Mesenchymal stem cell (in vitro differentiated cells and primary cell): ENCODE data around the gene MFN1.

Experiments
- DNase-seq: peaks from one replicate; pipeline ENCODE4 v3.0.0-alpha.2; 2013
- H2AFZ ChIP-seq: one replicate; pipeline ENCODE4 v1.6.1; 2013; ENCODE audit warnings: low read depth, mild to moderate bottlenecking, control low read depth, inconsistent platforms, low read length, moderate library complexity
- H2AK5ac ChIP-seq: 2 replicates; pipeline ENCODE4 v1.6.1; 2013; ENCODE audit warnings: low read length, moderate library complexity, mild to moderate bottlenecking, inconsistent platforms; ENCODE audit not compliant: severe bottlenecking
- H2BK120ac ChIP-seq: one replicate; pipeline ENCODE4 v1.6.1; 2013; ENCODE audit warnings: low read depth, mild to moderate bottlenecking, inconsistent platforms, low read length, moderate library complexity
- H2BK12ac ChIP-seq, 2 experiments: one replicate each; pipeline ENCODE4 v1.6.1; 2013; ENCODE audit warnings: inconsistent platforms in 2 of 2, low read length in 2 of 2, mild to moderate bottlenecking in 2 of 2, moderate library complexity in 2 of 2, control low read depth in 1 of 2
- H2BK15ac ChIP-seq: one replicate; pipeline ENCODE4 v1.6.1; 2013; ENCODE audit warnings: mild to moderate bottlenecking, low read depth, inconsistent platforms; ENCODE audit not compliant: poor library complexity, severe bottlenecking
- H2BK5ac ChIP-seq: 2 replicates; pipeline ENCODE4 v1.6.1; 2013; ENCODE audit warnings: low read depth, mild to moderate bottlenecking, low read length, control low read depth, inconsistent platforms; ENCODE audit not compliant: poor library complexity, severe bottlenecking
- H3K14ac ChIP-seq, 2 experiments: one replicate each; pipeline ENCODE4 v1.6.1; 2013; ENCODE audit warnings: inconsistent platforms in 2 of 2, low read length in 2 of 2, control low read depth in 1 of 2, mild to moderate bottlenecking in 1 of 2, moderate library complexity in 1 of 2
- H3K18ac ChIP-seq, 2 experiments: one replicate each; pipeline ENCODE4 v1.6.1; 2013; ENCODE audit warnings: inconsistent platforms in 2 of 2, low read length in 2 of 2, control low read depth in 1 of 2, low read depth in 1 of 2, mild to moderate bottlenecking in 1 of 2
- H3K23ac ChIP-seq, 2 experiments: one replicate each; pipeline ENCODE4 v1.6.1; 2013; ENCODE audit warnings: inconsistent platforms in 2 of 2, low read length in 2 of 2, mild to moderate bottlenecking in 2 of 2, moderate library complexity in 2 of 2, control low read depth in 1 of 2
- H3K27ac ChIP-seq: 2 replicates; pipeline ENCODE4 v1.5.1; 2013; ENCODE audit warnings: mild to moderate bottlenecking, moderate library complexity, low read length, control low read depth, inconsistent platforms; ENCODE audit not compliant: poor library complexity, severe bottlenecking
- H3K27me3 ChIP-seq, 2 experiments: 2 replicates each; pipeline versions ENCODE4 v1.6.1 to v1.7.0; 2013; ENCODE audit warnings: low read length in 2 of 2, mild to moderate bottlenecking in 2 of 2, moderate library complexity in 2 of 2, control low read depth in 1 of 2, inconsistent platforms in 1 of 2; ENCODE audit not compliant: control insufficient read depth in 1 of 2, insufficient read depth in 1 of 2
- H3K36me3 ChIP-seq, 2 experiments: 2 replicates each; pipeline versions ENCODE4 v1.6.1 to v1.7.0; 2013; ENCODE audit warnings: low read length in 2 of 2, control low read depth in 1 of 2, inconsistent platforms in 1 of 2, low read depth in 1 of 2, mild to moderate bottlenecking in 1 of 2; ENCODE audit not compliant: insufficient read depth in 2 of 2, control insufficient read depth in 1 of 2
- H3K4ac ChIP-seq, 2 experiments: one replicate each; pipeline ENCODE4 v1.6.1; 2013; ENCODE audit warnings: inconsistent platforms in 2 of 2, low read length in 2 of 2, mild to moderate bottlenecking in 2 of 2, moderate library complexity in 2 of 2, control low read depth in 1 of 2, low read depth in 1 of 2
- H3K4me1 ChIP-seq: 2 replicates; pipeline ENCODE4 v1.6.1; 2013; ENCODE audit warnings: low read depth, low read length, control low read depth; ENCODE audit not compliant: control insufficient read depth, insufficient read depth
- H3K4me2 ChIP-seq: 2 replicates; pipeline ENCODE4 v1.6.1; 2013; ENCODE audit warnings: low read length, mild to moderate bottlenecking, inconsistent platforms; ENCODE audit not compliant: poor library complexity, severe bottlenecking
- H3K4me3 ChIP-seq, 2 experiments: 2 replicates each; pipeline versions ENCODE4 v1.5.1 to v1.7.0; 2013; ENCODE audit warnings: low read length in 2 of 2, mild to moderate bottlenecking in 2 of 2, control low read depth in 1 of 2, low read depth in 1 of 2; ENCODE audit not compliant: insufficient read depth in 1 of 2
- H3K79me1 ChIP-seq: replicated peaks from 2 replicates; pipeline ENCODE4 v1.6.1; 2013; ENCODE audit warnings: mild to moderate bottlenecking, control low read depth, low read length, inconsistent platforms; ENCODE audit not compliant: poor library complexity, severe bottlenecking
- H3K9ac ChIP-seq: 2 replicates; pipeline ENCODE4 v1.7.0; 2013; ENCODE audit warnings: mild to moderate bottlenecking, low read length, moderate library complexity
- H3K9me3 ChIP-seq: 2 replicates; pipeline ENCODE4 v1.7.0; 2013; ENCODE audit warnings: mild to moderate bottlenecking, low read length; ENCODE audit not compliant: control insufficient read depth
- H4K8ac ChIP-seq: one replicate; pipeline ENCODE4 v1.6.1; 2013; ENCODE audit warnings: inconsistent platforms, mild to moderate bottlenecking, low read length, moderate library complexity
- H4K91ac ChIP-seq: one replicate; pipeline ENCODE4 v1.6.1; 2013; ENCODE audit warnings: mild to moderate bottlenecking, low read length, inconsistent platforms
- WGBS: methylation state at CpG from one replicate; pipeline ENCODE4 v1.1.7; 2013; ENCODE audit warnings: mixed read lengths; 5-methylcytosine and 5-hydroxymethylcytosine counted together

Gene MFN1

GRCh38 chr3:179324270-179324754, 23.2 kb upstream of the MFN1 start:
- peaks cover 4% of the 10 kb centered on the region for H3K79me1 ChIP-seq
- no peak overlapping the region for H3K14ac ChIP-seq
- H3K23ac ChIP-seq, result no peak overlapping the region
- H4K8ac ChIP-seq, result no peak overlapping the region
- no peak overlapping the region for H4K91ac ChIP-seq
- H3K27ac ChIP-seq, result peak overlapping the region; percentile 38
- peak overlapping the region; percentile 93 for H3K9ac ChIP-seq
- peaks cover 6% of the 10 kb centered on the region for H3K4me1 ChIP-seq
- H2AFZ ChIP-seq, result no peak overlapping the region
- no peak overlapping the region for H2BK120ac ChIP-seq
- H2BK12ac ChIP-seq, result no peak overlapping the region
- WGBS, result 9% methylated on average over 8 of the region's 8 CpGs
- peaks cover 9 to 18% of the 10 kb centered on the region in 2 experiments for H3K36me3 ChIP-seq
- no peak overlapping the region for H2BK15ac ChIP-seq
- H2AK5ac ChIP-seq, result no peak overlapping the region
- no peak overlapping the region for H3K18ac ChIP-seq
- DNase-seq, result peak; percentile 64
- peak overlapping the region in 1 of 2 experiments; percentile 86 for H3K4me3 ChIP-seq
- H3K27me3 ChIP-seq, result no peaks in the 10 kb centered on the region
- H2BK5ac ChIP-seq, result no peak overlapping the region
- peak overlapping the region; percentile 72 for H3K4me2 ChIP-seq
- no peaks in the 10 kb centered on the region for H3K9me3 ChIP-seq
- H3K4ac ChIP-seq, result no peak overlapping the region

- H3K4me2 ChIP-seq, result no peak overlapping the region
- H3K14ac ChIP-seq, result no peak overlapping the region
- H3K9me3 ChIP-seq, result no peaks in the 10 kb centered on the region
- no peak overlapping the region for H3K23ac ChIP-seq
- H3K18ac ChIP-seq, result no peak overlapping the region
- H3K36me3 ChIP-seq, result peaks cover 30 to 76% of the 10 kb centered on the region in 2 experiments
- H2AK5ac ChIP-seq, result no peak overlapping the region
- H3K4me1 ChIP-seq, result peaks cover 3% of the 10 kb centered on the region
- no peak overlapping the region for H3K27ac ChIP-seq
- H2BK15ac ChIP-seq, result no peak overlapping the region
- H3K79me1 ChIP-seq, result peaks cover 14% of the 10 kb centered on the region
- peak; percentile 24 for DNase-seq
- H2AFZ ChIP-seq, result no peak overlapping the region
- no peak overlapping the region for H2BK120ac ChIP-seq
- H3K27me3 ChIP-seq, result no peaks in the 10 kb centered on the region
- no peak overlapping the region for H3K4me3 ChIP-seq
- no peak overlapping the region for H4K91ac ChIP-seq
- H2BK5ac ChIP-seq, result no peak overlapping the region
- no peak overlapping the region for H2BK12ac ChIP-seq
- H3K4ac ChIP-seq, result no peak overlapping the region
- H4K8ac ChIP-seq, result no peak overlapping the region
- H3K9ac ChIP-seq, result no peak overlapping the region
- WGBS, result 82% methylated on average over 1 of the region's 1 CpG
Observed at GRCh38 chr3:179330438-179330837, 17.1 kb upstream of the MFN1 start.

- Histone ChIP-seq H3K4me1 (no peaks in the 10 kb centered on the region), H2BK5ac (no peak overlapping the region), H3K79me1 (peaks cover 18% of the 10 kb centered on the region), H4K91ac (no peak overlapping the region), H3K4me3 (no peak overlapping the region), H3K4ac (no peak overlapping the region), H3K36me3 (peaks cover 31 to 83% of the 10 kb centered on the region in 2 experiments), H4K8ac (no peak overlapping the region), H3K9ac (no peak overlapping the region), H2BK15ac (no peak overlapping the region), H2AK5ac (no peak overlapping the region), H2BK120ac (no peak overlapping the region), H3K14ac (no peak overlapping the region), H3K9me3 (no peaks in the 10 kb centered on the region), H3K23ac (no peak overlapping the region), H2AFZ (no peak overlapping the region), H3K27me3 (no peaks in the 10 kb centered on the region), H3K4me2 (no peak overlapping the region), H2BK12ac (no peak overlapping the region), H3K27ac (no peak overlapping the region), H3K18ac (no peak overlapping the region)
- 100% methylated on average over 4 of the region's 4 CpGs for WGBS
- DNase-seq, result no peak
Observed at GRCh38 chr3:179332240-179332639, 15.3 kb upstream of the MFN1 start.

- WGBS, result 99% methylated on average over 2 of the region's 2 CpGs
- Histone ChIP-seq H3K18ac (no peak overlapping the region), H2AK5ac (no peak overlapping the region), H3K14ac (no peak overlapping the region), H2BK15ac (no peak overlapping the region), H3K27me3 (no peaks in the 10 kb centered on the region), H3K79me1 (peaks cover 18% of the 10 kb centered on the region), H3K9ac (no peak overlapping the region), H4K91ac (no peak overlapping the region), H2BK5ac (no peak overlapping the region), H4K8ac (no peak overlapping the region), H3K4me3 (no peak overlapping the region), H3K9me3 (no peaks in the 10 kb centered on the region), H3K27ac (no peak overlapping the region), H3K36me3 (peaks cover 31 to 83% of the 10 kb centered on the region in 2 experiments), H2BK12ac (no peak overlapping the region), H3K23ac (no peak overlapping the region), H3K4me2 (no peak overlapping the region), H2BK120ac (no peak overlapping the region), H2AFZ (no peak overlapping the region), H3K4ac (no peak overlapping the region), H3K4me1 (no peaks in the 10 kb centered on the region)
- no peak for DNase-seq
Observed at GRCh38 chr3:179333084-179333483, 14.4 kb upstream of the MFN1 start.
